NB4 (cell line): Measurements from ENCODE around the gene PRKCE.

Experiments
- DNase-seq: peaks from one replicate; pipeline ENCODE4 v3.0.0; 2010; ENCODE audit warnings: low read depth
- H3K4me3 ChIP-seq: one replicate; pipeline ENCODE4 v1.5.1; 2011; ENCODE audit warnings: mild to moderate bottlenecking, low read depth, low read length, moderate library complexity
- CTCF ChIP-seq: IDR thresholded peaks from one replicate; pipeline ENCODE4 v1.5.1; 2012; ENCODE audit warnings: low read depth, low read length
- MYC ChIP-seq: IDR thresholded peaks from 2 replicates; pipeline ENCODE4 v1.6.1; 2011; ENCODE audit warnings: low read depth, low read length
- POLR2A ChIP-seq: IDR thresholded peaks from 2 replicates; pipeline ENCODE4 v1.6.1; 2011; ENCODE audit warnings: mild to moderate bottlenecking; ENCODE audit not compliant: insufficient read length; ENCODE audit errors: extremely low read depth
- TF ChIP-seq, protein P1 (sequence below): IDR thresholded peaks from 2 replicates; pipeline ENCODE4 v1.6.1; 2011; ENCODE audit warnings: low read depth, low read length

The PRKCE gene

GRCh38 chr2:46029332-46029811, 377.9 kb downstream of the PRKCE start:
- TF ChIP-seq CTCF, result peak; percentile 20
- TF ChIP-seq MYC, result no peak
- H3K4me3 ChIP-seq, result no peak overlapping the region
- no peak for DNase-seq

DNA sequence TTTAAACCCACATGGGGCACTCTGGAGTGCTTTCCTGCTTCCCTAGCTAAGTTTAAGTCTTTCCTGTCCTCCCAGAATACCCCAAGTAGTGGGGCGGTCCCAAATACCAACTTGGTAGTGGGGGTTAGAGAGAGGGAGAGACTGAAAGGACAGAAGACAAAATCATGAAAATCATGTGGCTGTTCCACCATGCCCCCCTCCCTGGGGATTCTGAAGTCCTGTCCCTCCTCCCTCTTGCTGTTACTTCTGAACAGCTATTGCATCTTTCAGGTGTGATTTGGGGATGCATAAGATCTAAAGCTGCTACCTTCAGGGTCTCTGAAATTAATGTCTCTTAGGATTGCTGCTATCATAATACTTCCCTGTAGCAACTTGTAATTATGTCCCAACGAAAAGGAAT, 378.9 kb downstream of the PRKCE start:
- TF ChIP-seq MYC (no peak), CTCF (no peak), POLR2A (no peak)
- TF ChIP-seq, protein P1, sequence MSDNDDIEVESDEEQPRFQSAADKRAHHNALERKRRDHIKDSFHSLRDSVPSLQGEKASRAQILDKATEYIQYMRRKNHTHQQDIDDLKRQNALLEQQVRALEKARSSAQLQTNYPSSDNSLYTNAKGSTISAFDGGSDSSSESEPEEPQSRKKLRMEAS, result no peak

GRCh38 chr2:46032161-46032813, 380.8 kb downstream of the PRKCE start:
- H3K4me3 ChIP-seq, result no peak overlapping the region
- DNase-seq, result no peak
- TF ChIP-seq CTCF, result no peak
- TF ChIP-seq MYC, result no peak
- TF ChIP-seq POLR2A, result no peak
- TF ChIP-seq, protein P1, result no peak

More for the DNA sequence above, 378.9 kb downstream of the PRKCE start:
- no peak overlapping the region for H3K4me3 ChIP-seq
- no peak for DNase-seq

- no peak overlapping the region for H3K4me3 ChIP-seq
- no peak for DNase-seq
- TF ChIP-seq POLR2A, result no peak
- no peak for TF ChIP-seq MYC
- TF ChIP-seq CTCF, result no peak
- TF ChIP-seq, protein P1, result no peak
Observed at GRCh38 chr2:46032996-46033395, 381.5 kb downstream of the PRKCE start.

DNA sequence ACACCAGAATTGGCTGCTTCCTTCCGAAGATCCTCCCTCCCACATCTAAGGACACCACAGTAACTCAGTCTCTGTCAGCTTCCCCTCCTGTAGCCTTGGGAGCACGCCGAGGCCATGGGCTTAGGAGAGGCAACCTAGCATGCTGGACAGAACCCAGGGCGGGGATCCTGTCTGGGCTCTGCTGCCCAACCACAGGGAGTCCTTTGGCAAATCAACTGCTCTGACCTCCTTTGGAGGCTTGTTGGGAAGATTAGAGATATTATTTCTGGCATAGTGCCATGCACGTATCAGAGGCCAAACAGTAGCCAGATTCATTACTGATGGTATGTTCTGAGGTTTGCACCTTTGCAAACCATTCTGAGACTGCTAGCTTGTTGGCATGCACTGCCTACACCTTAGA, 383.1 kb downstream of the PRKCE start:
- DNase-seq, result no peak
- no peak overlapping the region for H3K4me3 ChIP-seq
- TF ChIP-seq POLR2A (no peak), CTCF (no peak), MYC (no peak)
- TF ChIP-seq, protein P1, result no peak

GRCh38 chr2:46036929-46037328, 385.5 kb downstream of the PRKCE start:
- DNase-seq, result no peak
- no peak overlapping the region for H3K4me3 ChIP-seq
- no peak for TF ChIP-seq CTCF
- TF ChIP-seq, protein P1, result no peak
- TF ChIP-seq POLR2A, result no peak
- no peak for TF ChIP-seq MYC
